ENCODE results near the gene ZNF362.

ZNF362 gene

DNA sequence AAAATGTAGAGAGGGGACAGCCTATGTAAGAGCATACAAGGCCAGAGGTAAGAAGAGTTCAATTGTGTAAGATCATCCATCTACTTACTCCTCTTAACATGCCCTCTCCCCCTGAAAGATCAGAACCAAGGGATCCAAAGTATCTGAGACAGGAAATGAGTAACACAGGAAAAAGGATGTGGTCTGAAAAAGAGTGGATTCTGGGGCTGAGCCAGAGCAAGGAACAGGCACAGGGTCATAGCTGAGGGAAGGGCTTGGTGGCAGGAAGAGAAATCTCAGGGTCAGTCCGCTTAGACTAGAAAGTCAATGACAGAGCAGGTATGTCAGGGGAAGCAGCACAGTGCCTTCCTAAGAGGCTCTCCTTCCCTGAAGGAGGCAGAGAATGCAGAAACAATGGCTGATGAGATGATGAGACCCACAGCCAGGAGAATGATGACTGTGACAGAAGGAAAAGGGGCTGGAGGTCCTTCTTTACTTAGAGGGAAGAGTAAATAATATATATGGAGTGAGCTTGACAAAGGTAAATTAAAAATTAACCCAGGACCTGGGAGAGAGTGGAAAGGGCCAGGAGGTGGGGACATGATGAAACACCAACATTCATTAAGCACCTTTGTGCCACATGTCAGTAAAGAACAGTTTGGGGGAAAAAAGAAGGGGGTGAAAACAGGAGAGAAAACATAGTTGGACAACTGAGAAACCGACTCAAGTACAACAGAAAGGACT, 90.8 kb downstream of the ZNF362 start:
- DNase-seq (ENCODE audit: low spot score), result no peak

DNA sequence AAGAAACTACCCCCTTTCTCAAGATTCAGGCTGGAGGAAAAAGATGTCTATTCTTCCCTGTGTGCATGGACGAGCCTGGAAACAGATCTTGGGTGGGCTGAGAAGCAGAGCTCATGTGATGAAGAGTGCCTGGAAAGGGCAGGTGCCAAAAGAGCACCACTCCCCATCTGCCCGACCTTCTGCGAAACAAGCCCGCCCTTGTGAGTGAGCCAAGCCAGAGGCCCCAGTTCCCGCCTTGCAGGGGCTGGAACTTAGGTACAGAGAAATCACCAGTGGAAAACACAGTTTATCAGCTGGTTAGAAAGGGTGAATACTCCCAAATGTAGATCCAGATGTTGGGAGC, 91.3 kb downstream of the ZNF362 start:
- no peak for DNase-seq (ENCODE audit: low spot score)

DNA sequence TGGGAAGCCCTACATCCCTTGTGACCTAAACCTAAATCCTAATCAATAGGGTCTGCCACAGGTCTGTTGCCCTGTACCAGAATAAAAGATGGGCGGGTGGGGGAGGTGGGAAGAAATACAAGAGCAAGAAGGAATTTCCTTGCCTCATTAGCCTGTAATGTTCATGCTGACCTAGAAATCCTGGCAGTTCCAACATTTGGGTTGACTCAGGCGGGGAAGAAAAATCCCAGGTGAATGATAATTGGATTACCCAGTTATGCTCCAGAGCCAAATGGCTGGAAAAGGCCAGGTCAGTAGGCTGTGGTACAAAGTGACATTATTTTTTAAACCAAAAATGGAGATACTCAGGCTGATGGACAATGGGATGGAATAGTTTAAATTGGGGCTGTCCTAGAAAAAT, 91.9 kb downstream of the ZNF362 start:
- DNase-seq (ENCODE audit: low spot score), result no peak

DNA sequence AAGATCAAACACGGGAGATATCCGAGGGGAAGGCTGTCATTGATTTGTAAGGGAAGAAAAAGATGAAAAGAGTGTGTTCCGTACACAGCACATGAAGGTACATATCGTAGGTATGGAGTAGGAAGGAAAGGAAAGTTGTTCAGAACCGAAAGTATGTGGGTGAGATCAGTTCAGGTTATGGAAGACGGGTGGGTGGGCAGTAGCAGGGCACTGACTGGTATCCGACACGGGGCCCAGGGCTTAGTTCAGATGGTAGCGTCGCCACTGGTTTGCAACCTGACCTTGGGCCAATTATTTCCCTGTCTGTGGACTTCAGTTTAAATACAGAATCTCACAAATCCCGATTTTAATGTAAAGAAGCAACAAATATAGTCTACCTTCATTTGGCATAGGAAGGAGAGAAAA, 92.4 kb downstream of the ZNF362 start:
- no peak for DNase-seq (ENCODE audit: low spot score)

DNA sequence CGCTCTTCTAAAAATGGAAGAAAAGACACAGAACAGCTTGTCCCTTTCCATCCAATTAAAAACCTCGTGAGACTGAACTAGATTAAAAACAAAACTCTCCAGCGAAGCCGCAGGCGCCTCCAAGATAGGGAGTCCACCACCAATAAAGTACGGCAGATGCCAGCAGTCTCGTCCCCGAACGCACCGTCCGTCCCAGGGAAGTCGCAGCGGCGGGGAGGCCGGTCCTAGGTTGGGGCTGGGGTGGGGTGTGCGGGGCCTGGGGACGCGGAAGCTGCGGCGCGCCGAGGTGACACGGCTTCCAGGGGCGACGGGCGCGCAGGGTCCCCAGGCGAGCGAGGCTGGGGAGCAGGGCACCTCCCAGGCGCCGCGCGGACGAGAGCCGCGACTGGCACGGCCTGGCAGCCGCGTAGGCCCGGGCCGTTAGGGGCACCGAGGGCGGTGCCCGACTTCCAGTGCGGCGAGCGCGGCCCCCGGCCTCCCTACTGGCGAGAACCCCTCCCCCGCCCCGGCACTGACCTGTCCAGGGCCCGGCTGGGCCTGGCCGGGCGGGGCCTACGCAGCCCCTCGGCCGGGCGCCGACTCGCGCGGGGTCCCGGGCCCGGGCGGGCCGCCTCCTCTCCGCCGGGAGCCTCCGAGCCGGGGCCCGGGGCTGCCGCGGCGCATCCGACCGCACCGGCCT, 92.9 kb downstream of the ZNF362 start:
- DNase-seq (ENCODE audit: low spot score), result no peak

DNA sequence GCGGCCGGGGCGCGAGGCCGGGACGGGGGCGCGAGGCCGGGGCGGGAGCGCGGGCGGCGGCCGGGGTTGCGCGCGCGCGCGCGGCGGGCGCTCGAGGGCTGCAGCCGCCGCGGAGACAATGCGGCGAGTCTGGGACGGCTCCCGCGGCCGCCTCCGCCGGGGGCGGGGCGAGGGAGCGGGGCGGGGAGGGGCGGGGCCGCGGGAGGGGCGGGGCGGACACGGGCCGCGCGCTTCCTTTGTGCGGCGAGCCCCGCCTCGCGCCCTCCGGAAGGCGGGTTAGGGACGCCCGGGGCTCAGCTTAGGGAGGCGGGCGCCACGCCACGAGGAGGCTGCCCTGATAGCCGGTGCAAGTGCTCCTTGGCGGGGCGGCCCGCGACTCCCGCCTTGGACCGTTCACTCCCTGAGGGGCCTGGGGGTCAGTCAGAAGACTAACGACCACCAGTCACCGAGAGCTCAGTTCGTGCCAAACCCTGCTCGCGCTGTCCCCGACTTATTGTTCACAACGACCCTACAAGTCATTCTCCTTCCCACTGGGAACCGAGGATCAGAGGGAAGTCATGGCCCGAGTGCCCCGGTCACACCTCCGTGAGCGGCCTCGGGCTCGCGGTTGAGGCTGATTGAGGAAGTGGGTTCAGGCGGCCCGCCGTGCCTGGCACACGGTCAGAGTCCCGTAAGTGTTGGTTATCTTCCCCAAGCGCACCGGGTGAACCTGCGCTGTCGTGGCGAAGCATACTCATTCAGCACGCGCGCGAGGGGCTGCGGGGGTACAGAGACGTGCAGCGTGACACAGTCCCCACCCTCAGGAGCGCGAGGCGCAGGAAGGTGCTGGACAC, 93.7 kb downstream of the ZNF362 start:
- DNase-seq (ENCODE audit: low spot score), result peak; percentile 91

All from Ammon's horn (tissue), 1 donor.